Hematopoietic multipotent progenitor cell treated with erythropoietin and hydrocortisone succinate and interleukin-3 and kit ligand, for 17 days (in vitro differentiated cells): Measurements from ENCODE around the gene ZNF584.

Source experiments
- DNase-seq: peaks from one replicate; pipeline ENCODE4 v3.0.0-alpha.2; 2015; ENCODE audit warnings: low spot score

The ZNF584 gene

DNA sequence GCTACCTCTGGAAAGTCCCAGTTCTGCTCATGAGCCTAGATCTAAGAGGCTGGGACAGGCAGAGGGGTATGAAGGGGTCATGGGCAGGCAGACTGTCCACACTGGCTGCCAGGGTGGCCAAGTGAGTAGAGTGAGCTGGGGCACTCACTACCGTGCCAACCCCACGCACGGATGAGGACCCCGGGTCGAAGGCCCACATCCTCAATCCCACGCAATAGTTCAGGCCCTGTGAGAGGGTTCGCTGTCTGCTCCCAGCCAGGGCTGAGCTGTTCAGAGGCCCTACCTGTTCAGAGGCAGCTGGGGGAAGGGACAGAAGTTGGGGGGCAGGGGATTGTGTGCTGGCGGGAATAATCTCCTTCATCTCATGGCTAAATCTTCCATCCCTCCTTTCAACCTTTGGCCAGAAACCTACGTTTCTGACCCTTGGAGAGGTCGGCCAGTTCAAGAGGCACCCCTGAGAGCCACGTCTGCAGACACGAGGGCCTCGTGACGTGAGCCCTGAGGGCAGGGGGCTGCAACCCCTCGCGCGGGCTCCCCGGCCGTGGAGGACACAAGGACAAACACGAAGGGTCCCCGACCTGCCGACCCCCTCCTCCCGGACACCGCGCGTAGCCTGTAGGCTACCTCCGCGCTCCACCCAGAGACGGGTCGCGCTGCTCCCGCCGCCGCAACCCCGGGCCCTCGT is 22.4 kb upstream of the ZNF584 start:
- DNase-seq = no peak

DNA sequence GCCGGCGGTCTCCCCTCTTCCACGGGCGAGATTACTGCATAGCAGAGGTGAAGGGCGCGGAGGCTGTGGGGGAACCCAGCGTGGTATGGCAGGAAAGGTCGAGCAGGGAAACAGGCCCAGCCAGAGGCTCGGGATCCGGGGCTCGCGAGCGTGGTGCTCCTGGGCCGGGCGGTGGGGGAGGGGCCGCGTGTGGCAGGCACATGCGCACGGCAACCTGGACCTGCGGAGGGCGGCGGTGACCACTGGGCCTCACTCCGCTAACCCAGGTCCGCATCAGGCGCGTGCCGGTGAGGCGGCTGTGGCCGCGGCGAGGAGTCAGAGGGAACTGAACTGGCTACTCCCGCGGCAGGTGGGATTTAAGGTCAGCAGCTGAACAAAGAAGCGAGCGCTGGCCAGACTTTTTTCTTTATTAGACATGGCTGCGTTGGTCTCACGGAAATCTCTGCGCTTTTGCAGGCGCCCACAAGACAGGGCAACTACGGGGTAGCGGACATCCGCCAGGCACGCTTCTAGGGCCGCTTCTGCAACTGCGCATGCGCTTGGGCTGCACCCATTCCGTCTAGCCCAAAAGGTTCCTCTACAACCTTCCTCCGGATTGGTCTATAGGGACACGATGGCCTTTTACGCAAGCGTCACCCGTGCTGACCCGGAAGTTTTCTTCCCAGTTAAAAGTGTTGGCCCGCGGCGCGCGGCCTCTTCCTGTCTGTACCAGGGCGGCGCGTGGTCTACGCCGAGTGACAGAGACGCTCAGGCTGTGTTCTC is 21.7 kb upstream of the ZNF584 start, which contains the start of gene RPS5:
TSS of gene RPS5 (plus strand) at position 694 of the 762 bp plus-strand sequence. CDS start 869 bp downstream, outside the sequence.
- peak; percentile 98 for DNase-seq

DNA sequence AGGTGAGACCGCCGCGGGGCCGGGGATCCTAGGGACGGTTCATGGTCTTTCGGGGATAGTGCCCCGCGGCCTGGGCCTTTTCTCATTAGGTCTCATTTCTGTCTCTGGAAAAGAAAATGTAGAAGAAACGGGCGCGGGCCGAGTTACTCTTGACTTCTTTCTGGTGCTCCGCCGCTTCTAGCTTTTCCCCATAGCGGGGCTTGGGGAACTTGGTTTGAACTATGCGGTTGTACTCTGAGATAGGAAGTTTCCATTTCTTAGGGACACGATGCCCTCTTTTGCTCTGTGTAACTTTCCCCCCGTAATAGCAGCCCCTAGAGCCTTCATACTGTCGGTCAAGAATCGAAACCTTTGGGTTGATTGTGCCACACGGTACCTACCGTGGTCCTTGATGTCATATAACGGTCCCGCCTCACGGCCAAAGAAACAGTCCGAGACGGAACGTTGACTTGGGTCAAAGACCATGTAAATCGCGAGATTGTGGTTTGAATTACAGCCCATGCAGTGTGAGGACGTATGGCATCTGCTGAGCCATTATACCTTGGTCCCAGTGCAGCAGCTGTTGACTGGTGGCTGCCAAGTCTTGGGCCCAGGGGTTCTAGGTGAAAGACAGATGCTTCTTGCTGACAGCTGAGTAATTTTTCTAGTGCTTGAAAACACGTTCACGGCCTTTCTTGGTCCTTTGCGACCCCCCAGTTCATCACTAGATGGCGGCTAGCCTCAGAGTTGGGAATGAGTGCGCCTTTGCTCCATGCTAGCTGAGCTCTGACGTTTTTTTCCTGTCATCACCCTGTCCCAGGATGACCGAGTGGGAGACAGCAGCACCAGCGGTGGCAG is 20.9 kb upstream of the ZNF584 start:
- no peak for DNase-seq

DNA sequence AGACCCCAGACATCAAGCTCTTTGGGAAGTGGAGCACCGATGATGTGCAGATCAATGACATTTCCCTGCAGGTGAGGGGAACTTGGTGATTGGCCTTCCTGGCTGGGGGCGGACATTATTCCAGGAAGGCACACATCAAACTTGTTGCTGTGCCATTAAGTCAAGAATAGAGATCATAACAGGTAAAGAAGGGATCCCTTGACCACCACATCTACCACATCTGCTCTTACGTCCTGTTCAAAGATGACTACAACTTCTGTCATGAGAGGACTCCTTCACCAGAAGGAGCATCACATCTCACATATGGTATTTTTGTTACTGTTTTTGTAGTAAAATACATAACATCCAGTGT is 20.3 kb upstream of the ZNF584 start:
- no peak for DNase-seq

DNA sequence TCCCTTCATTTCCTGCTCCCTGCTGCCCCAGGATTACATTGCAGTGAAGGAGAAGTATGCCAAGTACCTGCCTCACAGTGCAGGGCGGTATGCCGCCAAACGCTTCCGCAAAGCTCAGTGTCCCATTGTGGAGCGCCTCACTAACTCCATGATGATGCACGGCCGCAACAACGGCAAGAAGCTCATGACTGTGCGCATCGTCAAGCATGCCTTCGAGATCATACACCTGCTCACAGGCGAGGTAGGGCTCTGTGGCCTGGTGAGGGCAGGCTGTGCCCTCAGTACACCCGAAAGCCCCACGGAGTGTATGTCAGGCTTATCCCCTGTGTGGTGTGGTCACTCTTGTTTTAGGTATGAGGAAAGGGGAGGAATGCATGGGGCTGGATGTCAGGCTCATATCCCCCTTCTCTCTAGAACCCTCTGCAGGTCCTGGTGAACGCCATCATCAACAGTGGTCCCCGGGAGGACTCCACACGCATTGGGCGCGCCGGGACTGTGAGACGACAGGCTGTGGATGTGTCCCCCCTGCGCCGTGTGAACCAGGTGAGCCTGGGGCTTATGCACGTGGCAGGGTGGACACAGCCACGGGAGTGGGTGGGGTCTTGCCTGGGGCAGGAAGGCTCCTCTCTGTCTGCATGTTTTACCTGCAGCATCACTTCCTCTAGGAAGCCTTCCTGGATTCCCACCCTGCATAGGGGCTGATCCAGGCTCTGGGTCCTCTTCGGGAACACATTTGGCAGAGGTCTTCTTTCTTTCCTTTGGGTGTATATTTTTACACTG is 15.3 kb upstream of the ZNF584 start:
- no peak for DNase-seq

DNA sequence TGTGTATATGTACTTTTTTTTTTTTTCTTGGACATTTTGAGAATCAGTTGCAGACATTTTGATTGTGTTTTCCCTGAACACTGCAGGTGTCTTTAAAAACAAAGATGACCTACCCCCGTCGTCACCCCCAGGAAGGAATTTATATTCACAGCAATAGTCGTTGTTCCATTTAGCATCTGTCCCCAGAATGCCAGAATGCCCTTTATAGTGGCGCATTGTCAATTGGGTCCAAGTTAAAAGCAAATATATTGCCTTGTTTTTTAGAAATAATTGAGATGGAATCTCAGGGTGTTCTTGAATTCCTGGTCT is 14.8 kb upstream of the ZNF584 start:
- no peak for DNase-seq

DNA sequence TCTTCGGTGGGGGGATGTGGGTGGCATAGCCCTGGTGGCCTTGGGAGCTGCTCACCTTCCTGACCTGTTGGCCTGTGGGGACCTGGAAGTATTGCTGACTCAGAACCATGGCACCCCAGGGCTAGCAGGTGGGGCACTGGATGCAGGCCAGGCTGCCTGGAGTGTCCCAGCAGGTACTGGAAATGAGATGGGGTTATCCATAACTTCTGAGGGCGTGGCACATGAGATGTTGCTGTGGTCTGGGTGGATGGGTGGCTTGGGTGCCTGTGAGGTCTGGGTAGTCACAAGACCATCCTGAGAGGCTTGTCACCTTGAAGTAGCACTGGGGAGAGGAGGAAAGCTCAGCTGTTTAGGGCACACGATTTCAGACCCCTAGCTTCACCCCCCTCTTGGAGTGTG is 13.6 kb upstream of the ZNF584 start:
- no peak for DNase-seq

DNA sequence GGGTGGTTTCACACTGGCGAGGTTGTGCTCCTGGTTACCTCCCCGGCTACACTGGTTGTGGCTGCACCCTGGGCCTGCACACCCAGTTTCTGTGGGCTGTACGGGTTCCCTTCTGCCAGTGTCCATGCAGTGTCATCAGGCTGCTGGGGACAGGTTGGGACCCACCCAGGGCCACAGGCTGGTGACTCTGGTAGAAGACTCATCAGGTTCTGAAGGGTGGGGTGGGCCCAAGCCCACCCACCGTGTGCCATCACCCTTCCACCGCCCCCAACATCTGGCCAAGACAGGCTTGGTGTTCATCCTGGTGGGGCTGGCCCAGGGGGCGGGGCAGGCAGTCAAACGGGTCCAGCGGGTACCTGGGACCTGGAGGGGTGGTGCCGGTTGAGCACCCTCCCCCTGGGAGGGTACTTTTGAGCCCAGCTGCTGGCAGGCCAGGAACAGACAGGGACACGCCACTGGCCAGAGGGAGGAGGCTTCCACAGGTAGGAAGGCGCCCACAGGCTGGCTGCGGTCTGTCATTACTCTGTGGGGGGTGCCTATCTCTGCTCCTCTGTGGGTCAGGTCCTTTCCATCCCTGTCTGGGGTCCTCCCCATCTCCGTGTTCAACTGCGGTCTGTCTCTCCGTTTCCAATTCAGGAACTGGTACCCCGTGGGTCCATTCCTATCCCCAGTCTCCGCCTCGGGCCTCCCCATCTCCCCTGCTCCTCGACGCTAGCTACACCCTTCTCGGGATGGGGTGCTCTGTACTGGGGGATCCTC is 13.1 kb upstream of the ZNF584 start, which contains the start of gene RNF225:
TSS of gene RNF225 (plus strand) at position 437 of the 759 bp plus-strand sequence. CDS start 434 bp downstream, outside the sequence.
- DNase-seq = no peak

DNA sequence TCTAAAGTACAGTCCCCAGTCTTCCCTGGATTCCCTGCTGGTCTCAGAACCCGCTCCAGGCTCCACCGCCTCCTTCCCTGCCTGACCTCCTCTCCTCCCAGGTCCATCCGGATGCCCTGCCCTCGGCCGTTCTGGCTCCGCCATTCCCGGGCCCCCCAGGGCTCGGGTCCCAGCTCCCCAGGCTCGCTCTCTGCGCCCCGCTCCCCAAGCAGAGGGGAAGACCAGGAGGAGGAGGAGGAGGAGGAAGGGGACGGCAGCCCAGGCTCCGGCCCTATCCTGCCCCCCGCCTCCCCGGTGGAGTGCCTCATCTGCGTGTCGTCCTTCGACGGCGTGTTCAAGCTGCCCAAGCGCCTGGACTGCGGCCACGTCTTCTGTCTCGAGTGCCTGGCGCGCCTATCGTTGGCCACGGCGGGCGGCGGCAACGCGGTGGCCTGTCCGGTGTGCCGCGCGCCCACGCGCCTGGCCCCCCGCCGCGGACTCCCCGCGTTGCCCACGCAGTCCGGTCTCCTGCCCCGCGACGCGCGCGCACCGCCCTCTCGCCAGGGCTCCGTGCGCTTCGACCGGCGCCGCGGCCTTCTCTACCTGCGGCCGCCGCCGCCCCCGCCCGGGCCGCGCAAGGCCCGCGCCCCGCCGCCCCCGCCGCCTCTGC is 12.3 kb upstream of the ZNF584 start:
- DNase-seq = no peak

DNA sequence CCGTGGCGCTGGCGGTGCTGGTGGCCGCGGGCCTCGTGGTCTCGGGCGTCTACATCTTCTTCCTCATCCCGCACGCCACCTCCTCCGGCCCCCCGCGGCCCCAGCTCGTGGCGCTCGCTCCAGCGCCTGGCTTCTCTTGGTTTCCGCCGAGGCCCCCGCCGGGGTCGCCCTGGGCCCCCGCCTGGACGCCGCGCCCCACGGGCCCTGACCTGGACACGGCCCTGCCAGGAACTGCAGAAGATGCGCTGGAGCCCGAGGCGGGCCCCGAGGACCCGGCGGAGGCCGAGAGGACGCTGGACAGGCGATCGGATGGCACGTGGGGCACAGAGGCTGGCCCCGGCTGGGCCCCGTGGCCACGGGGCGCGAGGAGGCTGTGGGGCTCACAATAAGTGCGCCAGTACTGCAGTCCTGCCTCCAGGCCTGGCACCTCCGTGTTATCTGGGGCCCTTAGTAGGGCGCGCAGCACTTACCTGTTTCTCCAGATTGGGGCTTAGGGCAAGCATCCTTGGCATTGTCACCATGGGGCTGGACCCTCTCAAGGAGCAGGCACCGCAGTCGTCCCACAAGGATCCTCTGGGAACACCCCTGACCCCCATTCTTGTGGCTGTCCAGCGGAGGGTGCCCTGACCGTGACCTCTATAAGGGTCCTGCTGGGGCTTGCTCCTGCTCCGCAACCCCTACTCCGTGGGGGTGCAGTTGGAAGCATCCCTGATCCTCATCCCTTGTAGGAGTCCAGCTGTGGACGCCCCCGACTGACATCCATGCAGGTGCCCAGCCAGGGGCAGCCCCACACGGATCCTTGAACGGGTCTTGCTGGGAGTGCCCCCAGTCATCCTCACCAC is 11.5 kb upstream of the ZNF584 start:
- DNase-seq = no peak

DNA sequence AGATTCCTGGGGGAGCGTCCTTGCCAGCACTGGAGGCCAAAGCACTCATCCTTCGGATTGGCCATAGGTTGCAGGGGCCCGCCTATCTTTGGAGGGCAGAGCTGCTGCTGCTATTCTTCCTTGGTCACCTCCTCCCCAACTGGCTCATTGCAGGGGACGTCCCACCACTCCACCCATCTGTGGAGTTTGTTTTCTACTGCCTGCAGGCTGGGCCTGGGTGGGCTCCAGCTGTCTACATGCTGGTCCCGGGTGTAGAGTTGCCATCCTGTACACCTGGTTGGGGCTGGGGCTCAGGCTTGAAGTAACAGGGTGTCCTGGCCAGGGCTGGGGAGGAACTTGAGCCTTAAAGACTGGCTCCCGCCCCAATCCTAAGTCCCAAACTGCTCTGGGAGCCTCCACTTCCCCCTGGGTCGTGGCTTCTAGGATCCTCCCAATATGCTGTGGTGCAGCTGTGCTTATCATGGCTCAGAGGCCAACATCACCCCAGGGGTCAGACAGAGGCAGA is 10.9 kb upstream of the ZNF584 start:
- DNase-seq = no peak

DNA sequence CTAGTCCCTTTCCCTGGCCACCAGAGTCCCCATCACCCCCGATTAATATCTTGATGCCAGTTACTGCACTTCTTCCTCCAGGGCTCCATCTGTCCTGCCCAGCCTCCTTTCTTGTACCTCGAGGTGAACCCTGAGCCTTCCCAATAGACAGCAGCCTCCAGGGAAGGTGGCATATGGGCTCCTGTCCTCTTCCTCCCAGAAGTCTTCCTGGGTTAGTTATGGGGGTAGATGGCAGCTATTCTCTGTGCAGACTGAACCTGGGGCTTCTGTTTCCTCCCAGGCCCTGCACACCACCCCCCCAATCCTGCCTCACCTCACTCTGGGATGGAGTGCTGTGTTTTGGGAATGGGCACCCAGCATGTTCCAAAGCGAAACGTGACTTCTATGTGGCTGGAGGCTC is 10.4 kb upstream of the ZNF584 start:
- no peak for DNase-seq

DNA sequence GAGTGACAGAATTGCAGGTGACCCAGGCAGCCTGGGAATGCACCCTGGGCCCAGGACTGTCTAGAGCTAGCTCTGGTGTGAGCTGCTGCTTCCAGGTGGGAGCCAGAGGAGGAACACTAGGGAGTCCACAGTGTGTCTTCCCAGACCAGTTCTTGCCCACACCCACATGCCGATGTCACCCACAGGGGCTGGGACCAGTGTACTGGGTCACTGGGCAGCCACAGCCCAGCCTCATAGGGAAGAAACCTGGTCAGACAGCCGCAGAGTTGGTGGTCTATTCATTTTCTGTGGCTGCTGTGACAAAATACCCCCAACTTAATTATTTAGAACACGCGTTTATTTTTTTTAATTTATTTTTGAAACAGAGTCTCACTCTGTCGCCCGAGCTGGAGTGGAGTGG is 9.9 kb upstream of the ZNF584 start:
- DNase-seq = no peak

DNA sequence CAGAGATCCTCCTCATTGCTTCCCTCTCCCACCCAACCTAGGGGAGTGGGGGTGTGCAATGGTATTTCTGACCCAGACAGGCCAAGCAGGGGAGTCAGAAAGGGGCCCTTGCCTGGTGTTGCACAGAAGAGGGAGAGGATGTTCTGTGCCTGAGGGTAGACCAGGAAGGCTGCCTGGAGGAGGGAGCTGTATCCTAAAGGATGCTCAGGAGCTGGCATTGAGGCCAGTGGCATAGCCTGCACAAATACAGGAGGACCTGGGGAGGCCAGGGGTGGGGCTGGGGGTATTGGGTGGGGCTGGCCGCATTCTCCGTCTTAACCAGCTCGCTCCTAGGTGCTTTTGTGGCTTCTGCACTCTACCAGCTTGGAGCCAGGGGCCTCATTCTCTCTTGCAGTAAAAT is 8.5 kb upstream of the ZNF584 start:
- DNase-seq = peak; percentile 3

DNA sequence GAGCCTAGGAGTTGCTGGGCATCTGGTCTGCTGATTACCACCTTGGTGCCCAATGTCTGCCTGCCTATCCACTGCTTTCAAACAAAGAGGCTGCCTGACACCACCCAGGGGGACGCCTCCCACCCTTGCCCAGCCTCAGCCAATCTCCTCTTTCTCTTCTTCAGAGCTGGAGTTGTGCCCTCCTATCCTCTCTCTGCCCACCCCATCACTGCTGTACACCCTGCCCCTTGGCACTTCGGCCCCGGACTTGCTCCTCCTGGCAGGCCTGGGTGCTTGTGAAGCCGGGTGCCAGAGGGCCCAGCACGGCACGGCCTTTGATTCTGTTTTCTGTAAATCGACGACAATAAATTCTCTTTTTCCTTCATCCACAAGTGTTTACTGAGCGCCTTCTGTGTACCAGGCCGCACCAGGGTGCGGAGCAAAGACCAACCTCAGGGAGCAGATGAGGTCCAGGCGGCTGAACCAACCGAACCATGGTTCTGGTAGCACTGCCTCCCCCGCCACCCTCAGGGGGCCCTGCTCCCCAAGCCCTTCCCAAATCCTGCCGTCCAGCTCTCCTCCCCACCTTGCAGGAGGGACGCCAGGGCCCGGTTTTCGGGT is 8.0 kb upstream of the ZNF584 start:
- DNase-seq = no peak

DNA sequence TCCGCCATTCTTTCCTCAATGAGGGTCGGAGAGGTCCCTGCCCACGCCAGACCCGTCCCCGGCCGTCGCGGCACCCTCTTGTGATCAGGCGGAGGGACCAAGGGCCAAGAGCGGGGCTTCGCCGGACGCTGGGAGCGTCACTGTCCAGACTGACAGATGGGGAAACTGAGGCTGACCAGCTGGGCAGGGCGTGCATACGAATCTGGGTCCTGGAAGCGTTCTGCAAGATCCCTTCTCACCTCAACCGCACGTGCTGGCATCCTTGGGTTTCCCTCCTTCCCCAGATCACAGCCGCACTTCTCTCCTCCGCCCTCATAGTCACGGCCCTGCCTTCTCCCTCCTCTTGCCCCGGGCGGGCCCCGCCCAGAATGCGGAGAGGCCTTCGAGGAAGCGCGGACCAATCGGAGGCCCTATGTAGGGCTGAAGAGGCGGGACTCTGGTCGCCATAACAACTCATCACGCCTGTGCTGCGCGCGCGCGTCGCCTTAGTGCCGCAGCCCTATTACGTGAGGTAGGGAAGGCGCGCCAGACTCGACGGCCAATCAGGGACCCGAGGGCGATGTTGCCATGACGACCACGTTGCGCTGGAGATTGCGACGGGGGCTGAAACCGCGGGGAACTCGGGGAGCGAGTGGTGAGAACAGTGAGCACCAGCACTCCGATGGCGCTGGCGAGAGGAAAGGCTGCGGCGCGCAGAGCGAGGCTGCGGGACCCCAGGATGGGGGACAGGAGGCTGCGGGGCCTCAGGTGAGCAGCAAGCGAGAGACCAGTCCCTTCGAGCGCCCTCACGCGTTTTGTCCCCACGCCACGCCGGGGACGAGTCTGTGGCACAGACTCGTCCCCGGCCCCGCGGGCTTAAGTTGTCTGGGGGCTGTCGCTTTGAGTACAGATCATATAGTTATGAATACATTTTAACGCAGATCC is 7.3 kb upstream of the ZNF584 start:
- peak; percentile 98 for DNase-seq

DNA sequence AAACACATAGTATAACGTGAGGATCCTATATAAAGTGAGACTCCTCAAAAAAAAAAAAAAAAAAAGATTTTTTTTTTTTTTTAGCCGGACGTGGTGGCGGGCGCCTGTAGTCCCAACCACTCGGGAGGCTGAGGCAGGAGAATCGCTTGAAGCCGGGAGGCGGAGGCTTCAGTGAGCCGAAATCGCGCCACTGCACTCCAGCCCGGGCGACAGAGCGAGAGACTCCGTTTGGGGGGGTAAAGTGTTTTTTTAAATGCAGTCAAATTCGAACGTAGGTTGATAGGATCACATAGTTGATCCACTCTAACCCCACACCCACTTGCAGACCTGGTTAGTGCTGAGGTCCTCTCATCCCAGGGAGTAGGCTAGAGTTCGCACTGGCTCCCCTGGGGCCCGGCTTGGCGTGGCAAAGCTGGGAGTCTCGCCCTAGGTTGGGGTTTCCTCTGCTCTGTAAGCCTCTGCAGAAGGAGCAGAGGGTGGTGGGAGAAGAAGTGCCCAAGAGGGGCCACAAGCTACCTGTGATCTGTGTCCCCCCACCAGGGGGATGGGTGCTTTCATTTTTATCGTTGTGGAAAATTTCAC is 6.5 kb upstream of the ZNF584 start:
- no peak for DNase-seq
